PC-9 (cell line): Measurements from ENCODE around the gene IRF6. TPM values are rescaled to one million over a fixed set of nuclear protein-coding genes. Genes with fewer than 3 reads are reported as not detected.

ENCODE experiments used
- BruUV-seq: library from RNA; stranded (reverse); fragments of 400-500 nt; replicated peaks from 2 replicates; lab custom pipeline; 2021; lab: Mats Ljungman, UMichigan
- CTCF ChIA-PET: fragments of 300-600 bp; sonication (Branson Sonifier 250); formaldehyde crosslinking; loops from one replicate; lab custom pipeline; 2022; ENCODE audit warnings: antibody characterized with exemption; lab: Charles Lee
- POLR2A ChIA-PET: fragments of 300-600 bp; sonication (Branson Sonifier 250); formaldehyde crosslinking; loops from one replicate; lab custom pipeline; 2022; ENCODE audit warnings: antibody characterized with exemption; ENCODE audit not compliant: unreplicated experiment; lab: Charles Lee
- DNase-seq, 2 experiments: peaks; one replicate each; pipeline versions ENCODE4 v3.0.0 to v3.0.0-alpha.2; 2015 to 2022; ENCODE audit warnings: mixed read lengths in 1 of 2
- H2AFZ ChIP-seq: fragments of 200-600 bp; sonication (generic); 2 replicates; pipeline ENCODE4 v1.8.1; 2017; ENCODE audit warnings: antibody characterized with exemption
- H3F3A ChIP-seq: fragments of 200-600 bp; sonication (generic); 2 replicates; pipeline ENCODE4 v1.8.1; 2017; ENCODE audit warnings: antibody characterized with exemption, mild to moderate bottlenecking, low read depth; ENCODE audit not compliant: insufficient read depth
- H3K27ac ChIP-seq: fragments of 200-600 bp; sonication (generic); 2 replicates; pipeline ENCODE4 v1.6.1; 2016; ENCODE audit warnings: mixed run types
- H3K27me3 ChIP-seq: fragments of 200-600 bp; sonication (generic); 2 replicates; pipeline ENCODE4 v1.6.1; 2016; ENCODE audit warnings: low read depth, mixed run types; ENCODE audit not compliant: insufficient read depth
- H3K36me3 ChIP-seq: fragments of 200-600 bp; sonication (generic); 2 replicates; pipeline ENCODE4 v1.6.1; 2016; ENCODE audit warnings: low read depth, mixed run types
- H3K4me1 ChIP-seq: fragments of 200-600 bp; sonication (generic); replicated peaks from 2 replicates; pipeline ENCODE4 v1.6.1; 2016; ENCODE audit warnings: mixed run types; ENCODE audit not compliant: insufficient read depth
- H3K4me2 ChIP-seq: fragments of 200-600 bp; sonication (generic); 2 replicates; pipeline ENCODE4 v1.6.1; 2017; ENCODE audit warnings: mixed run types
- H3K4me3 ChIP-seq: fragments of 200-600 bp; sonication (generic); 2 replicates; pipeline ENCODE4 v1.6.1; 2016; ENCODE audit warnings: mixed run types
- H3K79me2 ChIP-seq: fragments of 200-600 bp; sonication (generic); 2 replicates; pipeline ENCODE4 v1.6.1; 2017; ENCODE audit warnings: low read depth, mixed run types
- H3K9me2 ChIP-seq: fragments of 200-600 bp; sonication (generic); 2 replicates; pipeline ENCODE4 v1.8.1; 2017; ENCODE audit warnings: mild to moderate bottlenecking; ENCODE audit not compliant: insufficient read depth
- H3K9me3 ChIP-seq: fragments of 200-600 bp; sonication (generic); 2 replicates; pipeline ENCODE4 v1.8.1; 2016; ENCODE audit warnings: low read depth; ENCODE audit not compliant: insufficient read depth
- H4K20me1 ChIP-seq: fragments of 200-600 bp; sonication (generic); 2 replicates; pipeline ENCODE4 v1.8.1; 2017; ENCODE audit not compliant: insufficient read depth
- CTCF ChIP-seq: fragments of 200-600 bp; sonication (generic); conservative IDR thresholded peaks from 2 replicates; pipeline ENCODE4 v1.6.1; 2017; ENCODE audit warnings: mixed run types, antibody characterized with exemption, mild to moderate bottlenecking, moderate library complexity
- EZH2 ChIP-seq: fragments of 200-600 bp; sonication (generic); IDR thresholded peaks from 2 replicates; pipeline ENCODE4 v1.8.0; 2017; ENCODE audit warnings: antibody characterized with exemption, low read depth
- intact Hi-C: fragments of 100-400 bp; cut with micrococcal nuclease; formaldehyde crosslinking; loops from one replicate; pipeline ENCODE4 v1.10.0; 2022; ENCODE audit not compliant: unreplicated experiment
- total RNA-seq: library from RNA; stranded (reverse); gene quantifications from 2 replicates; pipeline ENCODE4 v1.2.3, GENCODE V29; 2021

Gene IRF6
- total RNA-seq, 1 experiment from 2014 or later, result 46.5 TPM

- ChIA-PET CTCF (interaction anchor here (0.8 kb wide), 1 partner anchor 215 kb away, joined by 4 read pairs; no protein-coding TSS in a partner anchor), POLR2A (interaction anchor here (0.6 to 1.0 kb wide), 5 partner anchors 20 to 145 kb away, joined by 3 to 40 read pairs (median 4); partner anchors contain the start of genes IRF6 and LAMB3)
- no peaks in the 10 kb centered on the region for H3K27me3 ChIP-seq
- H3K4me1 ChIP-seq, result peaks cover 22% of the 10 kb centered on the region
- peak within 1 kb of the TSS; percentile 94 for H2AFZ ChIP-seq
- H3K36me3 ChIP-seq, result peaks cover 12% of the 10 kb centered on the region; the same call in 1 of the 2 replicates
- peak within 1 kb of the TSS; percentile 92 for H3K4me3 ChIP-seq
- H4K20me1 ChIP-seq, result no peaks in the 10 kb centered on the region
- peak within 1 kb of the TSS; percentile 82 for H3K4me2 ChIP-seq
- H3K27ac ChIP-seq, result peak within 1 kb of the TSS; percentile 85
- intact Hi-C loops, result loop anchor here (1.0 to 2.0 kb wide), 3 partner anchors 22 to 132 kb away; partner anchors contain the start of genes IRF6, LAMB3 and UTP25
- TF ChIP-seq CTCF (no peak), EZH2 (no peak)
- DNase-seq, result peak; percentile 94 to 98
- BruUV-seq, result TSS peak; percentile 99
- H3K79me2 ChIP-seq, result peaks cover 19% of the 10 kb centered on the region
- H3F3A ChIP-seq, result peaks cover 11% of the 10 kb centered on the region; the same call in 1 of the 2 replicates
- peaks cover 4% of the 10 kb centered on the region; the same call in 1 of the 2 replicates for H3K9me3 ChIP-seq
- H3K9me2 ChIP-seq, result no peaks in the 10 kb centered on the region
Observed at GRCh38 chr1:209784265-209785169, 21.4 kb downstream of the IRF6 start, which contains the start of gene C1orf74. Gene C1orf74, minus strand, starts transcription at chr1:209784559. Its CDS starts 925 bp downstream, at chr1:209783634.

GRCh38 chr1:209783386-209783785 lies 22.6 kb downstream of the IRF6 start:
- no peaks in the 10 kb centered on the region for H4K20me1 ChIP-seq
- peaks cover 19% of the 10 kb centered on the region for H3K79me2 ChIP-seq
- TF ChIP-seq CTCF (no peak), EZH2 (no peak)
- ChIA-PET POLR2A (no interaction called here), CTCF (interaction anchor here (0.5 to 1.2 kb wide), 2 partner anchors 40 to 860 kb away, joined by 3 read pairs; no protein-coding TSS in a partner anchor)
- no peak for DNase-seq
- BruUV-seq, result no TSS peak
- 0 out of 2 replicates have a peak overlapping the region, but pooled peaks have one; percentile 94 for H2AFZ ChIP-seq
- intact Hi-C loops, result no loop called here
- peaks cover 4% of the 10 kb centered on the region; the same call in 1 of the 2 replicates for H3K9me3 ChIP-seq
- H3K9me2 ChIP-seq, result no peaks in the 10 kb centered on the region
- peak overlapping the region; percentile 82 for H3K4me2 ChIP-seq
- peaks cover 22% of the 10 kb centered on the region for H3K4me1 ChIP-seq
- no peaks in the 10 kb centered on the region for H3K27me3 ChIP-seq
- H3K36me3 ChIP-seq, result peaks cover 12% of the 10 kb centered on the region; the same call in 1 of the 2 replicates
- no peak overlapping the region for H3K27ac ChIP-seq
- H3F3A ChIP-seq, result peaks cover 11% of the 10 kb centered on the region; the same call in 1 of the 2 replicates
- peak overlapping the region; percentile 92 for H3K4me3 ChIP-seq

GRCh38 chr1:209780268-209780667 lies 25.7 kb downstream of the IRF6 start:
- H4K20me1 ChIP-seq, result no peaks in the 10 kb centered on the region
- no peak overlapping the region for H2AFZ ChIP-seq
- peaks cover 4% of the 10 kb centered on the region; the same call in 1 of the 2 replicates for H3K9me3 ChIP-seq
- peaks cover 5% of the 10 kb centered on the region; the same call in 1 of the 2 replicates for H3K36me3 ChIP-seq
- no TSS peak for BruUV-seq
- H3K27me3 ChIP-seq, result no peaks in the 10 kb centered on the region
- ChIA-PET CTCF (no interaction called here), POLR2A (no interaction called here)
- no peak overlapping the region for H3K4me2 ChIP-seq
- H3F3A ChIP-seq, result peaks cover 7% of the 10 kb centered on the region; the same call in 1 of the 2 replicates
- H3K9me2 ChIP-seq, result no peaks in the 10 kb centered on the region
- peaks cover 21% of the 10 kb centered on the region for H3K4me1 ChIP-seq
- TF ChIP-seq CTCF (no peak), EZH2 (no peak)
- no peak for DNase-seq
- peaks cover 19% of the 10 kb centered on the region for H3K79me2 ChIP-seq
- H3K27ac ChIP-seq, result no peak overlapping the region
- intact Hi-C loops, result no loop called here
- H3K4me3 ChIP-seq, result no peak overlapping the region
